Bronchial epithelial cell (primary cell): ENCODE measurements around the gene NPHP1. TPM values are rescaled to one million over a fixed set of nuclear protein-coding genes. Genes with fewer than 3 reads are reported as not detected.

Experiments
- DNase-seq: peaks from one replicate; pipeline ENCODE4 v3.0.0-alpha.2; 2010; ENCODE audit warnings: low read depth
- FAIRE-seq: peaks from 2 replicates; lab custom pipeline; 2011; peaks lifted over from hg19 to GRCh38; lab: Jason Lieb, UNC
- H3K27me3 ChIP-seq: 2 replicates; pipeline ENCODE4 v1.5.1; 2011; ENCODE audit warnings: low read length; ENCODE audit not compliant: control insufficient read depth, insufficient read depth
- H3K36me3 ChIP-seq: 2 replicates; pipeline ENCODE4 v1.5.1; 2011; ENCODE audit warnings: low read length; ENCODE audit not compliant: control insufficient read depth, insufficient read depth
- H3K4me3 ChIP-seq: 2 replicates; pipeline ENCODE4 v1.5.1; 2011; ENCODE audit warnings: mild to moderate bottlenecking, low read depth, low read length, control low read depth
- CTCF ChIP-seq: IDR thresholded peaks from 2 replicates; pipeline ENCODE4 v1.5.1; 2011; ENCODE audit warnings: mild to moderate bottlenecking, moderate library complexity, low read length, control low read depth, inconsistent platforms; ENCODE audit not compliant: insufficient read depth, severe bottlenecking
- total RNA-seq: library from RNA; depleted of rRNA; stranded (reverse); fragments of >200 nt; gene quantifications from 2 replicates; pipeline ENCODE4 v1.2.1, GENCODE V29; 2014

The NPHP1 gene
- total RNA-seq, 1 donor from 2014 or later, result 1.6 TPM

- H3K4me3 ChIP-seq, result no peak overlapping the region
- TF ChIP-seq CTCF, result no peak
- no peaks in the 10 kb centered on the region for H3K27me3 ChIP-seq
- peak; percentile 74 for DNase-seq
- FAIRE-seq, result no peak
- no peaks in the 10 kb centered on the region for H3K36me3 ChIP-seq
These were observed 98.2 kb downstream of the NPHP1 start for GRCh38 chr2:110106642-110107041.

DNA sequence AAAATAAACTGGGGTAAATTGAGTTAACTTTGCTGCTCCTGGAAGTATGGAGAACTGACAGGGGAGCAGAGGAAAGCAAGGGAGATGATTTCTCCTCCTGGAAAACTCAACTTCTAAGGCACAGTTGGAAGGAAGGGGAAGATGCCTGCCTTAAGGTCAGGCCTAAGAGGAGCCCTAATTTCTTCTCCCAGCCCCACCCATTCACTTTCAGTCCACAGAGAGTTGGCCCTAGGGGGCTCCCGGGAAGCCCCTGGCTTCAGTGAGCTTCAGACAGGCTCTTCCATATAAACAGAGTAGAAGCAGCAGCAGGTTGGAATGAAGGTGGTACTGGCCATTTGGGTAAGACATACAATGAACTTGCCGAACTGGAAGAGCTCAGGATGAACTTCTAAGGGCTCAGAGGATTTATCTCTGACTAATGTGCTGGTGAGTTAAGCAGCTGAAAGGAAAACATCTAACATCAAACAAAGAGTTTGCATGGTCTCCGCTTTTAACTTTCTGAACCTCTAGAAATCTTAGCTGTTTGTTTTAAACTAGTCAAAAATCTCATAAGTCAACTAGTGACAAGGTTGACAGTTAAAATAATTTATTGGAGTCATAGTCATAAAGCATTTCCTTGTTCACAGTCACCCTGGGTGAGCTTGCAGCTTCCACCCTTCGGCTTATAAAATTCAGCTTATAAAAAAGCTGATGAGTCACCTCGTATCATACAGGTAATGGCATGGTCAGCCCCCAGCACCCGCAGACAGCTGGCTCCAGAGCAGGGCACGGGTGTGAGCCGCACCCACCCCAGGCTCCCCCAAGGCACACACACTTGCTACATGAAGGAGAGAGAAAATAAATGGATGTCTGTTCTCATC is 99.0 kb downstream of the NPHP1 start:
- FAIRE-seq (no peak), DNase-seq (peak; percentile 95)
- no peak for TF ChIP-seq CTCF
- Histone ChIP-seq H3K27me3 (no peaks in the 10 kb centered on the region), H3K36me3 (no peaks in the 10 kb centered on the region), H3K4me3 (no peak overlapping the region)

GRCh38 chr2:110105183-110105582 is 99.6 kb downstream of the NPHP1 start:
- no peaks in the 10 kb centered on the region for H3K36me3 ChIP-seq
- no peak for TF ChIP-seq CTCF
- FAIRE-seq, result no peak
- no peak for DNase-seq
- no peak overlapping the region for H3K4me3 ChIP-seq
- no peaks in the 10 kb centered on the region for H3K27me3 ChIP-seq

GRCh38 chr2:110104025-110104771 is 100.6 kb downstream of the NPHP1 start:
- no peaks in the 10 kb centered on the region for H3K36me3 ChIP-seq
- TF ChIP-seq CTCF, result no peak
- DNase-seq (peak; percentile 87), FAIRE-seq (no peak)
- H3K27me3 ChIP-seq, result no peaks in the 10 kb centered on the region
- H3K4me3 ChIP-seq, result no peak overlapping the region

GRCh38 chr2:110103061-110103961 is 101.5 kb downstream of the NPHP1 start:
- no peaks in the 10 kb centered on the region for H3K36me3 ChIP-seq
- no peak overlapping the region for H3K4me3 ChIP-seq
- FAIRE-seq, result no peak
- no peaks in the 10 kb centered on the region for H3K27me3 ChIP-seq
- DNase-seq, result no peak
- TF ChIP-seq CTCF, result no peak
